H1 (cell line): Measurements from ENCODE around the gene MED12L. TPM values are rescaled to one million over a fixed set of nuclear protein-coding genes. Genes with fewer than 3 reads are reported as not detected.

Source experiments
- CHD1 ChIP-seq: IDR thresholded peaks from 2 replicates; pipeline ENCODE4 v1.6.1; 2012; ENCODE audit warnings: low read depth, low read length, improper control_type of control experiment
- EP300 ChIP-seq, 2 experiments: IDR thresholded peaks; 1 replicate in 1 of 2; 2 replicates in 1 of 2; pipeline ENCODE4 v1.6.1; 2011 to 2012; ENCODE audit warnings: low read depth in 2 of 2, low read length in 2 of 2, mild to moderate bottlenecking in 2 of 2, borderline replicate concordance in 1 of 2, inconsistent platforms in 1 of 2, moderate library complexity in 1 of 2
- GTF2F1 ChIP-seq: IDR thresholded peaks from 2 replicates; pipeline ENCODE4 v1.6.1; 2012; ENCODE audit warnings: low read depth, low read length, improper control_type of control experiment, borderline replicate concordance
- KDM4A ChIP-seq: IDR thresholded peaks from one replicate; pipeline ENCODE4 v1.7.1; 2012; ENCODE audit warnings: low read depth, mild to moderate bottlenecking, moderate library complexity, low read length, inconsistent platforms; ENCODE audit not compliant: severe bottlenecking
- POLR2AphosphoS5 ChIP-seq: IDR thresholded peaks from 2 replicates; pipeline ENCODE4 v1.6.1; 2011; ENCODE audit warnings: low read depth, low read length
- SAP30 ChIP-seq: fragments of 300-600 bp; sonication (generic); IDR thresholded peaks from 2 replicates; pipeline ENCODE4 v1.7.1; 2012; ENCODE audit warnings: low read length, moderate library complexity, mild to moderate bottlenecking, inconsistent platforms; ENCODE audit not compliant: insufficient read depth, insufficient replicate concordance
- SIRT6 ChIP-seq: IDR thresholded peaks from one replicate; pipeline ENCODE4 v1.7.1; 2012; ENCODE audit warnings: low read length, inconsistent platforms
- TEAD4 ChIP-seq: IDR thresholded peaks from 2 replicates; pipeline ENCODE4 v1.6.1; 2012; ENCODE audit warnings: low read depth, low read length, inconsistent platforms, mixed read lengths
- USF2 ChIP-seq: IDR thresholded peaks from 2 replicates; pipeline ENCODE4 v1.6.1; 2011; ENCODE audit warnings: low read length, improper control_type of control experiment
- polyA plus RNA-seq, 7 experiments: library from polyadenylated mRNA; depleted of rRNA in 3 of 7; stranded (reverse) in 5 of 7; unstranded in 2 of 7; fragments of >200 nt in 5 of 7; fragments of 200-250 nt in 2 of 7; gene quantifications; 1 replicate in 5 of 7; 2 replicates in 1 of 7; 4 replicates in 1 of 7; pipeline versions ENCODE4 v1.2.1 to v1.2.3, GENCODE V29; 2011 to 2013; ENCODE audit warnings: missing spikeins in 2 of 7, mixed read lengths in 2 of 7
- total RNA-seq: library from RNA; stranded (reverse); fragmentation: NEBNext Ultra II Directional; extraction: Animal tissue kit (Norgen Biotek cat#: 25700); gene quantifications from 2 replicates; pipeline ENCODE4 v1.2.1, GENCODE V29; 2021
- TF ChIP-seq, protein P1 (sequence below): fragments of 300-600 bp; sonication (generic); IDR thresholded peaks from 2 replicates; pipeline ENCODE4 v1.7.1; 2012; ENCODE audit warnings: low read length, moderate library complexity, mild to moderate bottlenecking, inconsistent platforms; ENCODE audit not compliant: insufficient replicate concordance

The MED12L gene
- total and polyA plus RNA-seq, 2 of the 8 experiments (the other 6 are each of a cell fraction or from before 2014, with no cell fraction given) = 3.6 to 26.2 TPM

- TF ChIP-seq, protein P1, sequence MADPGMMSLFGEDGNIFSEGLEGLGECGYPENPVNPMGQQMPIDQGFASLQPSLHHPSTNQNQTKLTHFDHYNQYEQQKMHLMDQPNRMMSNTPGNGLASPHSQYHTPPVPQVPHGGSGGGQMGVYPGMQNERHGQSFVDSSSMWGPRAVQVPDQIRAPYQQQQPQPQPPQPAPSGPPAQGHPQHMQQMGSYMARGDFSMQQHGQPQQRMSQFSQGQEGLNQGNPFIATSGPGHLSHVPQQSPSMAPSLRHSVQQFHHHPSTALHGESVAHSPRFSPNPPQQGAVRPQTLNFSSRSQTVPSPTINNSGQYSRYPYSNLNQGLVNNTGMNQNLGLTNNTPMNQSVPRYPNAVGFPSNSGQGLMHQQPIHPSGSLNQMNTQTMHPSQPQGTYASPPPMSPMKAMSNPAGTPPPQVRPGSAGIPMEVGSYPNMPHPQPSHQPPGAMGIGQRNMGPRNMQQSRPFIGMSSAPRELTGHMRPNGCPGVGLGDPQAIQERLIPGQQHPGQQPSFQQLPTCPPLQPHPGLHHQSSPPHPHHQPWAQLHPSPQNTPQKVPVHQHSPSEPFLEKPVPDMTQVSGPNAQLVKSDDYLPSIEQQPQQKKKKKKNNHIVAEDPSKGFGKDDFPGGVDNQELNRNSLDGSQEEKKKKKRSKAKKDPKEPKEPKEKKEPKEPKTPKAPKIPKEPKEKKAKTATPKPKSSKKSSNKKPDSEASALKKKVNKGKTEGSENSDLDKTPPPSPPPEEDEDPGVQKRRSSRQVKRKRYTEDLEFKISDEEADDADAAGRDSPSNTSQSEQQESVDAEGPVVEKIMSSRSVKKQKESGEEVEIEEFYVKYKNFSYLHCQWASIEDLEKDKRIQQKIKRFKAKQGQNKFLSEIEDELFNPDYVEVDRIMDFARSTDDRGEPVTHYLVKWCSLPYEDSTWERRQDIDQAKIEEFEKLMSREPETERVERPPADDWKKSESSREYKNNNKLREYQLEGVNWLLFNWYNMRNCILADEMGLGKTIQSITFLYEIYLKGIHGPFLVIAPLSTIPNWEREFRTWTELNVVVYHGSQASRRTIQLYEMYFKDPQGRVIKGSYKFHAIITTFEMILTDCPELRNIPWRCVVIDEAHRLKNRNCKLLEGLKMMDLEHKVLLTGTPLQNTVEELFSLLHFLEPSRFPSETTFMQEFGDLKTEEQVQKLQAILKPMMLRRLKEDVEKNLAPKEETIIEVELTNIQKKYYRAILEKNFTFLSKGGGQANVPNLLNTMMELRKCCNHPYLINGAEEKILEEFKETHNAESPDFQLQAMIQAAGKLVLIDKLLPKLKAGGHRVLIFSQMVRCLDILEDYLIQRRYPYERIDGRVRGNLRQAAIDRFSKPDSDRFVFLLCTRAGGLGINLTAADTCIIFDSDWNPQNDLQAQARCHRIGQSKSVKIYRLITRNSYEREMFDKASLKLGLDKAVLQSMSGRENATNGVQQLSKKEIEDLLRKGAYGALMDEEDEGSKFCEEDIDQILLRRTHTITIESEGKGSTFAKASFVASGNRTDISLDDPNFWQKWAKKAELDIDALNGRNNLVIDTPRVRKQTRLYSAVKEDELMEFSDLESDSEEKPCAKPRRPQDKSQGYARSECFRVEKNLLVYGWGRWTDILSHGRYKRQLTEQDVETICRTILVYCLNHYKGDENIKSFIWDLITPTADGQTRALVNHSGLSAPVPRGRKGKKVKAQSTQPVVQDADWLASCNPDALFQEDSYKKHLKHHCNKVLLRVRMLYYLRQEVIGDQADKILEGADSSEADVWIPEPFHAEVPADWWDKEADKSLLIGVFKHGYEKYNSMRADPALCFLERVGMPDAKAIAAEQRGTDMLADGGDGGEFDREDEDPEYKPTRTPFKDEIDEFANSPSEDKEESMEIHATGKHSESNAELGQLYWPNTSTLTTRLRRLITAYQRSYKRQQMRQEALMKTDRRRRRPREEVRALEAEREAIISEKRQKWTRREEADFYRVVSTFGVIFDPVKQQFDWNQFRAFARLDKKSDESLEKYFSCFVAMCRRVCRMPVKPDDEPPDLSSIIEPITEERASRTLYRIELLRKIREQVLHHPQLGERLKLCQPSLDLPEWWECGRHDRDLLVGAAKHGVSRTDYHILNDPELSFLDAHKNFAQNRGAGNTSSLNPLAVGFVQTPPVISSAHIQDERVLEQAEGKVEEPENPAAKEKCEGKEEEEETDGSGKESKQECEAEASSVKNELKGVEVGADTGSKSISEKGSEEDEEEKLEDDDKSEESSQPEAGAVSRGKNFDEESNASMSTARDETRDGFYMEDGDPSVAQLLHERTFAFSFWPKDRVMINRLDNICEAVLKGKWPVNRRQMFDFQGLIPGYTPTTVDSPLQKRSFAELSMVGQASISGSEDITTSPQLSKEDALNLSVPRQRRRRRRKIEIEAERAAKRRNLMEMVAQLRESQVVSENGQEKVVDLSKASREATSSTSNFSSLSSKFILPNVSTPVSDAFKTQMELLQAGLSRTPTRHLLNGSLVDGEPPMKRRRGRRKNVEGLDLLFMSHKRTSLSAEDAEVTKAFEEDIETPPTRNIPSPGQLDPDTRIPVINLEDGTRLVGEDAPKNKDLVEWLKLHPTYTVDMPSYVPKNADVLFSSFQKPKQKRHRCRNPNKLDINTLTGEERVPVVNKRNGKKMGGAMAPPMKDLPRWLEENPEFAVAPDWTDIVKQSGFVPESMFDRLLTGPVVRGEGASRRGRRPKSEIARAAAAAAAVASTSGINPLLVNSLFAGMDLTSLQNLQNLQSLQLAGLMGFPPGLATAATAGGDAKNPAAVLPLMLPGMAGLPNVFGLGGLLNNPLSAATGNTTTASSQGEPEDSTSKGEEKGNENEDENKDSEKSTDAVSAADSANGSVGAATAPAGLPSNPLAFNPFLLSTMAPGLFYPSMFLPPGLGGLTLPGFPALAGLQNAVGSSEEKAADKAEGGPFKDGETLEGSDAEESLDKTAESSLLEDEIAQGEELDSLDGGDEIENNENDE = no peak
- TF ChIP-seq SIRT6 = no peak
- no peak for TF ChIP-seq EP300 (IDR thresholded peaks at IDR 0.05; ENCODE audit: borderline replicate concordance in 1 of 2, low read depth in 2 of 2, low read length in 2 of 2)
- TF ChIP-seq GTF2F1 = no peak
- TF ChIP-seq TEAD4 = no peak
- TF ChIP-seq KDM4A = no peak
- no peak for TF ChIP-seq CHD1
- TF ChIP-seq USF2 = no peak
- TF ChIP-seq SAP30 = no peak
- no peak for TF ChIP-seq POLR2AphosphoS5
Observed at GRCh38 chr3:151305775-151306151, 220.3 kb downstream of the MED12L start (continued).
